Stimulated activated CD4-positive, alpha-beta T cell treated with anti-CD3 and anti-CD28 coated beads, Interleukin-12 subunit alpha, Interleukin-12 subunit beta, amount 100 ng/mL, for 4 hours (primary cell): ENCODE results near the gene RAB27B.

Experiments used
- DNase-seq: peaks from one replicate; pipeline ENCODE4 v3.0.0-alpha.2; 2020

Gene RAB27B

GRCh38 chr18:54872681-54873080 lies 44.4 kb downstream of the RAB27B start:
- DNase-seq, result no peak

- no peak for DNase-seq
Measured at GRCh38 chr18:54873884-54874255, 45.6 kb downstream of the RAB27B start.

GRCh38 chr18:54875063-54875462 lies 46.8 kb downstream of the RAB27B start:
- no peak for DNase-seq

GRCh38 chr18:54877076-54877475 lies 48.8 kb downstream of the RAB27B start:
- DNase-seq, result no peak

- no peak for DNase-seq
Measured at GRCh38 chr18:54878159-54878622, 49.9 kb downstream of the RAB27B start.

GRCh38 chr18:54878659-54879358 lies 50.5 kb downstream of the RAB27B start:
- no peak for DNase-seq

- no peak for DNase-seq
Measured at GRCh38 chr18:54879691-54880090, 51.4 kb downstream of the RAB27B start.

GRCh38 chr18:54880395-54881105 lies 52.3 kb downstream of the RAB27B start:
- no peak for DNase-seq

- no peak for DNase-seq
Measured at GRCh38 chr18:54881229-54881768, 53.0 kb downstream of the RAB27B start.

GRCh38 chr18:54882318-54882717 lies 54.0 kb downstream of the RAB27B start:
- no peak for DNase-seq

GRCh38 chr18:54883816-54884604 lies 55.7 kb downstream of the RAB27B start:
- DNase-seq, result no peak

- DNase-seq, result no peak
Measured at GRCh38 chr18:54888378-54888777, 60.1 kb downstream of the RAB27B start.

GRCh38 chr18:54888933-54889332 lies 60.7 kb downstream of the RAB27B start:
- DNase-seq, result no peak

- DNase-seq, result no peak
Measured at GRCh38 chr18:54899500-54899899, 71.2 kb downstream of the RAB27B start.

- DNase-seq, result no peak
Measured at GRCh38 chr18:54900290-54900689, 72.0 kb downstream of the RAB27B start.

GRCh38 chr18:54904581-54904980 lies 76.3 kb downstream of the RAB27B start:
- no peak for DNase-seq

- DNase-seq, result no peak
Measured at GRCh38 chr18:54905629-54906028, 77.4 kb downstream of the RAB27B start.

GRCh38 chr18:54906331-54907185 lies 78.3 kb downstream of the RAB27B start:
- no peak for DNase-seq

GRCh38 chr18:54909538-54909937 lies 81.3 kb downstream of the RAB27B start:
- DNase-seq, result no peak

GRCh38 chr18:54910161-54910919 lies 82.1 kb downstream of the RAB27B start:
- no peak for DNase-seq

- no peak for DNase-seq
Measured at GRCh38 chr18:54911551-54911950, 83.3 kb downstream of the RAB27B start.

GRCh38 chr18:54914816-54915215 lies 86.5 kb downstream of the RAB27B start:
- no peak for DNase-seq
